HG03280 (cell line): ENCODE measurements around the gene ABRACL.

Source experiments
- ATAC-seq: cut with Tn5 transposase; IDR thresholded peaks from one replicate; pipeline ENCODE4 v1.9.1; 2021; ENCODE audit warnings: mild to moderate bottlenecking, moderate library complexity; ENCODE audit not compliant: unreplicated experiment

The ABRACL gene

GRCh38 chr6:139051396-139052060, 23.0 kb downstream of the ABRACL start:
- ATAC-seq: no peak

GRCh38 chr6:139053382-139053781, 24.8 kb downstream of the ABRACL start:
- no peak for ATAC-seq

- no peak for ATAC-seq
These were observed 25.5 kb downstream of the ABRACL start for GRCh38 chr6:139054001-139054400.

GRCh38 chr6:139055709-139056108, 27.2 kb downstream of the ABRACL start:
- ATAC-seq: no peak

- no peak for ATAC-seq
These were observed 29.5 kb downstream of the ABRACL start for GRCh38 chr6:139058029-139058428.

GRCh38 chr6:139060332-139060731, 31.8 kb downstream of the ABRACL start:
- ATAC-seq: no peak

GRCh38 chr6:139062932-139063646, 34.5 kb downstream of the ABRACL start:
- no peak for ATAC-seq

GRCh38 chr6:139064981-139065665, 36.6 kb downstream of the ABRACL start:
- ATAC-seq: no peak

- ATAC-seq: no peak
These were observed 37.5 kb downstream of the ABRACL start for GRCh38 chr6:139066080-139066479.

- ATAC-seq: no peak
These were observed 40.3 kb downstream of the ABRACL start for GRCh38 chr6:139068846-139069245.

- no peak for ATAC-seq
These were observed 44.6 kb downstream of the ABRACL start for GRCh38 chr6:139073118-139073517.

- ATAC-seq: no peak
These were observed 50.5 kb downstream of the ABRACL start for GRCh38 chr6:139079018-139079417.

- no peak for ATAC-seq
These were observed 51.8 kb downstream of the ABRACL start for GRCh38 chr6:139080255-139080920.

GRCh38 chr6:139081471-139081870, 52.9 kb downstream of the ABRACL start:
- no peak for ATAC-seq

- no peak for ATAC-seq
These were observed 53.8 kb downstream of the ABRACL start for GRCh38 chr6:139082370-139082769.

GRCh38 chr6:139091826-139092225, 63.3 kb downstream of the ABRACL start:
- ATAC-seq: no peak
